GM21786 (cell line): Measurements from ENCODE around the gene PAXIP1.

Experiments
- ATAC-seq: cut with Tn5 transposase; IDR thresholded peaks from one replicate; pipeline ENCODE4 v1.9.1; 2021; ENCODE audit not compliant: unreplicated experiment

Gene PAXIP1

GRCh38 chr7:154996101-154996500, 6.8 kb downstream of the PAXIP1 start:
- no peak for ATAC-seq

GRCh38 chr7:154994996-154995395, 7.9 kb downstream of the PAXIP1 start:
- no peak for ATAC-seq

- no peak for ATAC-seq
These were observed 11.9 kb downstream of the PAXIP1 start for GRCh38 chr7:154990964-154991540.

GRCh38 chr7:154987571-154987970, 15.4 kb downstream of the PAXIP1 start:
- no peak for ATAC-seq

- ATAC-seq = no peak
These were observed 16.6 kb downstream of the PAXIP1 start for GRCh38 chr7:154986200-154986945.

GRCh38 chr7:154985230-154985629, 17.7 kb downstream of the PAXIP1 start:
- ATAC-seq = no peak

GRCh38 chr7:154984601-154985188, 18.2 kb downstream of the PAXIP1 start:
- ATAC-seq = no peak

GRCh38 chr7:154978017-154978416, 24.9 kb downstream of the PAXIP1 start:
- no peak for ATAC-seq

- no peak for ATAC-seq
These were observed 25.7 kb downstream of the PAXIP1 start for GRCh38 chr7:154977250-154977649.

- no peak for ATAC-seq
These were observed 26.1 kb downstream of the PAXIP1 start for GRCh38 chr7:154976844-154977243.

- ATAC-seq = no peak
These were observed 26.9 kb downstream of the PAXIP1 start for GRCh38 chr7:154975984-154976383.

GRCh38 chr7:154973381-154973780, 29.5 kb downstream of the PAXIP1 start:
- no peak for ATAC-seq

- no peak for ATAC-seq
These were observed 34.5 kb downstream of the PAXIP1 start for GRCh38 chr7:154968336-154969001.

GRCh38 chr7:154967401-154967955, 35.4 kb downstream of the PAXIP1 start:
- ATAC-seq = no peak

GRCh38 chr7:154965014-154965413, 37.9 kb downstream of the PAXIP1 start:
- no peak for ATAC-seq

GRCh38 chr7:154960063-154960790, 42.7 kb downstream of the PAXIP1 start:
- ATAC-seq = no peak

- ATAC-seq = no peak
These were observed 46.5 kb downstream of the PAXIP1 start for GRCh38 chr7:154956427-154956826.

GRCh38 chr7:154953006-154953684, 49.8 kb downstream of the PAXIP1 start:
- no peak for ATAC-seq

GRCh38 chr7:154950960-154951359, 52.0 kb downstream of the PAXIP1 start:
- no peak for ATAC-seq

- ATAC-seq = no peak
These were observed 55.3 kb downstream of the PAXIP1 start for GRCh38 chr7:154947604-154948003.
